GM21528 (cell line): ENCODE measurements around the gene ZNF839.
"Not testable (repeated sequence)": the region's sequence is repeated elsewhere in the genome, so short reads cannot be mapped to it uniquely, and the experiment has no call there.

Experiments
- ATAC-seq: cut with Tn5 transposase; IDR thresholded peaks from one replicate; pipeline ENCODE4 v1.9.1; 2021; ENCODE audit warnings: mild to moderate bottlenecking, moderate library complexity; ENCODE audit not compliant: unreplicated experiment, low FRiP score

Gene ZNF839

DNA sequence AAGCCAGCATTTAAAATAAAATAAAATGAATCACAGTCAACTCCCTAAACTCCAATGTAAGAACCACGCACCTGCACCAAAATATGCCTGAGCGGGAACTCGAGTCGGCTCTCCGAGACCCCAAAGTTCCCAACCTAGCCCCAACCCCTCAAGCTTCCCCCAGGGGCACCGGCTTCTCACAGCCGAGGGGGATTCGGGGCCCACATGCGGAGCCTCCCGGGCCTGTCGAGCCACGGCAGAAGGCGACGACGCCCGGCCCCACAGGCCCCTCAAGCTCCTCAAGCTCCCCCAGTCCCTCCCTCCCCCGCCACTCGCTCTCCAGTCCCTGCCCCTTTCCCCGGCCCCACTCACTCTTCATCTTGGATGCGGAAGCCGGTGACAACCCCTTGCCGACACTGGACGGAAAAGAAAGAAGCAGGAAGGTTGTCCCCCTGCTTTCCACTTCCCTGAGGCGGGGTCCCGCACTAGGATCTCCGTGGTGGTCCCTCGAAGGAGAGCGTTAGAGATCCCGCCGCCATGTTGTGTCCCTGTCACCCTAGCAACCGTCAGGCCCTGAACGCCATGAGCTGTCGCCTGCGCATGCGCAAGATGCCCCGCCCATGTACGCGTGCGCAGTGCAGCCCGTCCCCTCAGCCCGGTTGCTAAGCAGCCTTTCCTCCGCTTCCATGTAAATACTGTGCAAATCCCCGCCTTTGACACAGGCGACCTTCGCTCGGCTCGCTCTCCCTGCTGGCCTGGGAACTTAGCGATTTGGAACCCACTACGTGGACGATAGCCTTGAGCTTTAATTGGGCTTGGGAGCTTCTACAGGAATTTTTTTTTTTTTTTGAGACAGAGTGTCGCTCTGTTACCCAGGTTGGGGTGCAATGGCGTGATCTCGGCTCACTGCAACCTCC, 14.7 kb upstream of the ZNF839 start, which contains the start of gene MOK:
Gene MOK (minus strand): TSS at position 554 of the 896 bp plus-strand sequence. CDS start 196 bp downstream, at position 358.
- peak; percentile 87 for ATAC-seq

GRCh38 chr14:102314242-102315011, 5.1 kb upstream of the ZNF839 start:
- ATAC-seq: peak; percentile 63

DNA sequence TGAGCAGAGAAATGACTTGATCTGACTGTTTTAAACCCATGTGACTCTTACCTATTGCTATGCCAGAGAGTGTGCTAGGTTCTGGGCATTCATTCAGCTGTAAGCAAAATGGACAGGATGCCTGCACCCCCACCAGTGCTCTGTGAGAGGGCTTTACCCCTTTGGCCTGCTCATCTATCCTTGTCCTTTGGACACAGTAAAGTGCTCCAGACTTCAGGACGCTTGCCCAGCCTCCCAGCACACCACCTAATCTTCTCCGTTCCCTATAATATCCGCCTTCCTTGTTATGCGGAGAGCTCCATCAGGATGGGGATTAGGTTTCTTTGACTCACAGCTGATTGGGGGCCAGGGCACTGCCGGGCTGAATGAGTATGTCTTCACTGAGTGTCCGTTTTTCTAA, 4.4 kb upstream of the ZNF839 start:
- ATAC-seq: no peak

GRCh38 chr14:102316338-102316742, 3.2 kb upstream of the ZNF839 start:
- ATAC-seq: no peak

DNA sequence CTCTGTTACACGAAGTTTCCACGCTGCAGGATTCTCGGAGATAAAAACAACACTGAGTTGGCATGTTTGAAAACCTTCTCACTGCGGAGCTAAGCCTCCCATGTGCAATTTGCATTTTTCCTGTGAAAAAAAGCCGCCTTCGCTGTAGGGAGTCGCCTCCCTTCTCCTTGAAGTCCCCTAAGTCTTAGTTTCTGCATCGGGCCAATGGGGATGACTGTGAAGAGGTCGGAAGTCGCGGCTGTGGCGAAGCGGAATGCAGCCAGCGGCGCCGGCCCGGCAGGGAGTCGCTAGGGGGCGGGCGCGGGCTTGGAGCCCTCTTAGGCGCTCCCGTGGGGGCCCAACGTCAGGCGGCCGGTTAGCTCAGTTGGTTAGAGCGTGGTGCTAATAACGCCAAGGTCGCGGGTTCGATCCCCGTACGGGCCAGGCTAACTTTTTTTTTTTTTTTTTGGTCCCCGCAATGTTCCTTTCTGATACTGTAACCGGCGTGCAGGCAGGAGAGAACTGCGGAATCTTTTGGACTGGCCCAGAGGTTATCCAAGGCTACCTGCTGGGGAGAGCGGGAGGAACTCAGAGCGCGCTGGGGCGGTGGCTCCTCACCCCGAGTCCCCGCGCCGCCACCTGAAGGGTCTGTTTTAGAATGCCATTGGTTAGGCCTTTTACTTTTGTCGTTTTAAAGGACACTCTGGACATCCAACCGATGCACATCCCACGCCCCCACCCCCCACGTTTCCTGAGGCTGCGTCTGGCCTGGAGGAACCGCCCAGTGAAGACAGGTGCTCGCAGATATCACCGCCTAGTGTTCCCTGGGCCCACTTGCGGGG, 2.6 kb upstream of the ZNF839 start:
- peak; percentile 53 for ATAC-seq

- no peak for ATAC-seq
These were observed 1.8 kb upstream of the ZNF839 start for GRCh38 chr14:102317564-102318248.

DNA sequence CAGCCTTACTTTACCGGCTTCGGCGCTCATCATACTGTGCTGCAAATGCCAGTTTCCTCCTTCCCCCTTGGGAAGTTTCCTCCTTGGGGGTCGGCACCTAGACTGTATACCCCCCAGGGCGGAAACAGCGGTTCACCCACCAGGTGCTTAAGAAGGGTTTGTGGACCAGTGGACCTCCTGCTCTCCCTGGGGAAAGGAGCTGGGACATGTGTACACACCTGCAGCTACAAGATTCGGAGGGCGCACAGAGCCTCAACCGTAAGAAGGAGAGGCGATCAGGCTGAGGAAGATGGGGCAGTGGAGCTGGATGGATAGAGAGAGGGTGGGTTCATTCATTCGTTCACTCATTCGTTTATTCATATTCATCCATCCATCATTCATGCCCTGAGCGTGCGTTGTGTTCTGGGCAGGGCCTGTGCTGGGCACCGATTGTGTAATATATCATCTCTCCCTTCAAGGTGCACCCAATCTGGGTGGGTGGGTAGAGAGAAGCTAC, 717 bp upstream of the ZNF839 start:
- ATAC-seq: no peak

DNA sequence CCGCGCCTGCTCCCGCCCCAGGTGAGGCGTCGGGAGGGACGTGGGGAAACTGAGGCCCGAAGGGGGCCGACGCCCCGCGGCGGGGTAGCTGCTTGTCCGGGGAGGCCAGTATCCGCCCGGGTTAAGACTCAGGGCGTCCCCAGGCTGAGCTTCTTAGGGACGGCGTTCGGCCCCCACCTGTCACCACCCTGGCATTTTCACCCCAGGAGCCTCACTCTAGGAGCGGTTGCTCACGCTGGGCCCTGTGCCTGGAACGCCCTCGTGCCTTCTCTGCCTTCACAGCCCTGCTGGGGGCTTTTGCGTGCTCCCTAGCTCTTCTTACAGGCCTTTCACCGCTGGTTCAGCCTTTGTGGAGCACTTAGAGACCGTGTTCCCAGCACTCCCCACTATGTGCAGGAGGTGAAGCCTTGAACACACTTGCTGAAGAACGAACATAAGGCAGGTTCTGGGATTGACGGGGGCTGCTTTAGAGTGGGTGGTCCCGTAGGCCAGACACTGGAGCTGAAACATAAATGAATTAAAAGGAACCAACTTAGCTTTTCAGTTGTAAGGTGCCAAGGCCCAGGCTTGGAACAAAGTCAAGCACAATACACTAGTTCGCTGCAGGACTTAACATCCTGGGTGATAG, 601 bp downstream of the ZNF839 start:
- ATAC-seq: peak; percentile 5

DNA sequence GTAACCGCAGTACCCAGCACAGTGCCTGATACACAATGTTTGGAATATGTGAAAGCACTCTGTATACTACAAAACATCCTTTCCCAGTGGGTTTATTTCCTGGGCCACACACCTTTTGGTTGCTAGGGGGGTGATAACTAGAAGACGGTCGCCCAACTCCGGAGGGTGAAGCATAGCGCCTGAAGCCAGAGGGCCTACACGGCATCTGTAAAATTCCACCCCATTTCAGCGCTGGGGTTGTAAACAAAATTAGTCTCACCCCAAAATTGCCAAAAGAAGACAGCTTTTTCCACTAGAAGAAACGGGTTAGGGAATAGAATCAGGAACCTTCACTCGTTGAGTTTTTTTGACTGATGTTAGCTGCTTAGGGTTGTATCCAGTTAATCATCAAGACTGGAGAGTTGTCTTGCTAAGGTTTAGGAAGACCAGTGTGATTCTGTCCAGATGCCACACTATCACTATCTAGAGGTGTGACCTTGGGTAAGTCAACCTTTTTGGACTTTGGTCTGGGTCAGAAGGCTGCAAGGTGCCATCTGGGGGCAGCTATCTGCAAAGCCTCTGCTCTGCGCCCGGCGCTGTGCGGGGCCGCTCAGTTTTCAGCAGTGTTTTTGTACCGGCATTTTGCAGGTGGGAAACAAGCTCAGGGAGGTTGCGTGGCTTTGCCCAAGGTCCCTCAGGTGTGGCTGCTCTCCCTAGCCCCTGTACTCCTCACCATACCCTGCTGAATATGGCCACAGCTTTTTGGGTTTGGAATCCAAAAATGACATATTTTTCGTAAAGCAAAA, 1.3 kb downstream of the ZNF839 start:
- no peak for ATAC-seq

DNA sequence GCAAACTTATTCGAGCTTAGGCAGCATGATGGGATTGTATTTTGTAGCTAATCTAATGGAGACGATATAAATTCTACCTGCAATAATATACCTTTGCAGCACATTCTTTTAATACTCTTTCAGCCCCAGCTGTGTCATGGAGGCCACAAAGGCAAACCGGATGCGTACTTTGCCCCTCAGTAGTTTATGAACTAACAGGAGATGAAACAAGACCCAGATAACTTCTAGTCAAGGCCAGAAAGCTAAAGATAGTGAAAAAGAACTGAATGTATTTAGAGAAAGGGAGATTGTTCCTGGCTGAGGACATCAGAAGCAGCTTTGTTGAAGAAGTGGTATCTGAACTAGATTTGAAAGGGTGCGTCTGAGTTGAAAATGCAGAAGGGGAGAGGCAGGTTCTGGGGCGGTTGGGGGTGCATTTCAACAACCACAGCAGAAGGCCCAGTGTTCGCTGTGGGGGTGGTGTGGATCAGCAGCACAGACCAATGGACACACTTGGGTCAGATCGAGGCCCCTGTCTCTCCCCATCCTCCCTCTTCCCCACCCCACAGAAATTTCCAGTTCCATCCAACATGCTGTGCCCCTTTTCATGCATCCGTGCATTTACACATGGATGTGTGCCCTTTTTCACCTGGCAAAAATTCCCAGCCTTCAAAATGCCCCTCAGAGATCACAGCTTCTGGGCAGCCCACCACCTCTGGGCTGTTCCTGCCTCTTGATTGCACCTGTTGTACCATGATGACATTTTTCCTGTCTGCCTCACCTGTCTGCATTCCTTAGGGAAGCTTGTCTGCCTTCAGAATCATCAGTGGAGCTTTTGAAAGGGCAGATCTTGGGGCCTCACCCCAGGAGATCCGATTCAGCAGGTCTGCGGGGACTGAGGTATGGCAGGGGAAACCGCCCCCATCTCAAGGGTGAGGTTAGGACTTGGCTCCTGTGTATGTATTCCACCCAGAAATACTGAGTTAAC, 2.2 kb downstream of the ZNF839 start:
- no peak for ATAC-seq

DNA sequence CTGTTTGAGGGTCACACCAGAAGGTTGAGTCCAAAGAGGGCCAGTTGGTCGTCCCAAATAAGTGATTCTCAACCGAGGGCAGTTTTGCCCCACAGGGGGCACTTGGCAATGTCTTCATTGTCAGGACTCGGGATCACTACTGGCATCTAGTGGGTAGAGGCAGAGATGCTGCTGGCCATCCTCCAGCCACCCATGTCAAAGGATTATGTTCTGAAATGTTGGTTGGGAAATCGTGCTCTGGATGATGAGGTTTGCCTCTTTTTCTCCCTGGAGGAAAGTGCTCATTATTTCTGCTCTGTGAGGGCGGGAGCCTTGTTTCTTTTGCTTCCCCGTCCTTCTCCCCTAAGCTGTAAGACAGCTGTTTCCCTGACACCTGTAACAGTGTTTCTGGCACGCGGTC, 3.6 kb downstream of the ZNF839 start:
- no peak for ATAC-seq

GRCh38 chr14:102325791-102326345, 6.3 kb downstream of the ZNF839 start:
- no peak for ATAC-seq

DNA sequence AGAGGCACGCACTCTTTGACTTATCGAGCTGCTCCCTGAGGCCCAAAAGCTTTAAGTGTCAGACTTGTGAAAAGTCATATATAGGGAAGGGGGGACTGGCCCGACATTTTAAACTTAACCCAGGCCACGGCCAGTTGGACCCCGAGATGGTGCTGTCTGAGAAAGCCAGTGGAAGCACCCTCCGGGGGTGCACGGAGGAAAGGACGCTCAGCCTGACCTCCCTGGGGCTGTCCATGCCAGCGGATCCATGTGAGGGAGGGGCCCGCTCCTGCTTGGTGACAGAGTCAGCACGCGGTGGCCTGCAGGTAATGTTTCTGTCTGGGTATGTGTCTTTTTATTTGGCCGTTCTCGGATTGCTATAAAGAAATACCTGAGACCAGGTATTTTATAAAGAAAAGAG, 7.0 kb downstream of the ZNF839 start:
- no peak for ATAC-seq

DNA sequence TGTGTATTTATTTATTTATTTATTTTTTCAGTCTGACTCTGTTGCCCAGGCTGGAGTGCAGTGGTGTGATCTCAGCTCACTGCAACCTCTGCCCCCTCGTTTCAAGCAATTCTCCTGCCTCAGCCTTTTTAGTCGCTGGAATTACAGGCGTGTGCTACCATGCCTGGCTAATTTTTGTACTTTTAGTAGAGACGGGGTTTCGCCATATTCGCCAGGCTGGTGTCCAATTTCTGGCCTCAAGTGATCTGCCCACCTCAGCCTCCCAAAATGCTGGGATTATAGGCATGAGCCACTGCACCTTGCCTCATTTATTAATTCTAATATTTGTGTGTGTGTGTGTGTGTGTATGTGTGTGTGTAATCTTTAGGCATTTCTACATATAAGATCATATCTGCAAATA, 9.8 kb downstream of the ZNF839 start:
- not testable (repeated sequence) for ATAC-seq

DNA sequence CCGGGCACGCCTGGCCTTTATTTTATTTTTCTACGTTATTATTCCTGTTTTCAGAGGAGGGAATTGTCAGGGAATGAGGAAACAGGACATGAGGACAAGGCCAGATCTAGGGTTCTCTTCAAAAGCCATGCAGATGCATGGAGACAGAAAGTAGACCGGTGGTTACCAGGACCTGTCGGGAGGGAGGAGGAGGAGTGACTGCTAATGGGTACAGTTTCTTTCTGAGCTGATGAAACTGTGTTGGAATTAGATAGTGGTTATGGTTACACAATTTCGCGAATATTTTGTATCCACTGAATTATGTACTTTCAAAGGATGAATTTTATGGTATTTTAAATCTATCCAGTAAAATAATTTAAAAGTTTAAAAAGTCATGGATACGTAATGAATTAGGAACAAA, 11.3 kb downstream of the ZNF839 start:
- ATAC-seq: no peak

- ATAC-seq: no peak
These were observed 13.8 kb downstream of the ZNF839 start for GRCh38 chr14:102333390-102333789.
